HuH-7.5 (cell line): ENCODE measurements around the gene TEX28.
"Not testable (repeated sequence)": the region's sequence is repeated elsewhere in the genome, so short reads cannot be mapped to it uniquely, and the experiment has no call there.

ENCODE experiments used
- DNase-seq: peaks from one replicate; pipeline ENCODE4 v3.0.0; 2011; ENCODE audit warnings: low spot score

The TEX28 gene

GRCh38 chrX:154310616-154311536, 16.0 kb upstream of the TEX28 start:
- no peak for DNase-seq

DNA sequence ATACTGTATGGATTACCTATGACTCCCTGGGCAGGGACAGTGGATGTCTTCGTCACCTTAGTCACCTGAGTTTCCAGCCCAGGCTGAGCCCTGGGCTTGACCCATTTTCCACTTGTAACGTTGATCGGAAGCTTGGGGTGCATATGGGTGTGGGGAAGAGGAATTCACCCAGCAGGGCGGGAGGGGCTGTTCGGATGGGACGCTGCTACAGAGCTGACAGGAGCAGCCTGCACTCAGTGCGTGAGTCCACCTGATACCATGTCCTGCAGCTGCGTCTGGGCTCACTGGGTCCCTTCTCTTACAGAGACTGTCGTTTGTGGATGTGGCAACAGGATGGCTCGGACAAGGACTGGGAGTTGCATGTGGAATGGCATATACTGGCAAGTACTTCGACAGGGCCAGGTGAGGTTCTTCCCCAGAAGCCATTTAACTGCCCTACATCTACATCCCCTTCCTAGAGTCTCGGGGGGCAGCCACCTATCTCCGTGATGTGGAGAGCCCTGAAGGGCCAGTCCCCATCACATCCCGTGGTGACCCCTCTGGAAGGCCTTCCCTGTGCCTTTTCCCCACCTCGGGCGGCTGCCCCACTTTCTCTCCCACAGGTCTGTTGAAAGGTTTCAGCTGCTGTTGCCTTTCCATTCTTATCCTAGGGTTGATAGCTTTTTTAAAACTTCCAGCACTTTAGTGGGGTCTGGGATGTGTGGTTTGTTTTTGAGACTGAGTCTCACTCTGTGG, 14.3 kb upstream of the TEX28 start:
- DNase-seq, result no peak

- peak; percentile 37 for DNase-seq
Observed at GRCh38 chrX:154308108-154308946, 13.4 kb upstream of the TEX28 start.

- no peak for DNase-seq
Observed at GRCh38 chrX:154307202-154307601, 12.3 kb upstream of the TEX28 start.

DNA sequence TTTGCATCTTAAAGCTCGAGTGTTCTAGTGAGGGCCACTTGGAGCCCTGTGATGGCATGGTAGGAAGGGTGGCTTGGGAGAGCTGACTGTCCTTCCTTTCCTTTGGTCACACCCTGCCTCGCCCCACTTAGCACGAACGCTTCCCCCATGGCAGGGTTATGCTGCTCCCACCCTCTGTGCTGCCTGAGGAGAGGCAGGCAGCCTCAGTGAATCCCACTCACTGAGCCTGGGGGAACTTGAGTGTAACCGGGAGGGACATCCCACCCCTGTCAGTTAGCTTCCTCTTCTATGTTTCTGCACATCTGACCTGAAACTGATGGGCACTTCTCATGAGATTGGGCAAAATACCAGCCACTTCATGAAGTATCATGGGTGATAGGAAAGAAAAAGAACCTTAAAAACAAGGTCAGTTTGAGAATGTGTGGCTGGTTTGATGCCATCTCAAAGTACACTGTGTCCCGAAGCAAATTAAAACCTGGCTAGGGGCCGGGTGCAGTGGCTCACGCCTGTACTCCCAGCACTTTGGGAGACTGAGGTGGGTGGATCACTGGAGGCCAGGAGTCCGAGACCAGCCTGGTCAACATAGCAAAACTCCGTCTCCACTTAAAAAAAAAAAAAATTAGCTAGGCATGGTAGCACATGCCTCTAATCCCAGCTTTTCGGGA, 10.7 kb upstream of the TEX28 start:
- DNase-seq, result no peak

- DNase-seq, result no peak
Observed at GRCh38 chrX:154304846-154305245, 9.9 kb upstream of the TEX28 start.

GRCh38 chrX:154303476-154303875, 8.6 kb upstream of the TEX28 start:
- DNase-seq, result no peak

DNA sequence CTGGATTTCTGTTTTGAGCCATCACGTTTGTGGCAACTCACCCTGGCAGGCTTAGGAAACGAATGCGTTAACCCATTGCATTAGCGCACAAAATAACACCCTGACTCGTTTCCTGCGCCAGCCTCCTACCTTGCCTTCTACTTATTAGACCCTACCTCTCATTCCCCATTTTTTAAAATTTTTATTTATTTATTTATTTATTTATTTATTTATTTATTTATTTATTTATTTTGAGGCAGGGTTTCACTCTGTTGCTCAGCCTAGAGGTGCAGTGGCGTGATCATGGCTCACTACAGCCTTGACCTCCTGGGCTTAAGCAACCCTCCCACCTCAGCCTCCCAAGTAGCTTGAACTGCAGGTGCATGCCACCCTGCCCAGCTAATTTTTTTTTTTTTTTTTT, 8.1 kb upstream of the TEX28 start:
- not testable (repeated sequence) for DNase-seq

GRCh38 chrX:154300816-154301215, 5.9 kb upstream of the TEX28 start:
- DNase-seq, result no peak

GRCh38 chrX:154298312-154298711, 3.4 kb upstream of the TEX28 start:
- no peak for DNase-seq

GRCh38 chrX:154296731-154297130, 1.8 kb upstream of the TEX28 start:
- DNase-seq, result no peak

- DNase-seq, result no peak
Observed at GRCh38 chrX:154295664-154296310, 863 bp upstream of the TEX28 start, which contains the start of gene TKTL1. TSS of gene TKTL1 (plus strand) at chrX:154295795. CDS start at chrX:154295860, 65 bp downstream.

DNA sequence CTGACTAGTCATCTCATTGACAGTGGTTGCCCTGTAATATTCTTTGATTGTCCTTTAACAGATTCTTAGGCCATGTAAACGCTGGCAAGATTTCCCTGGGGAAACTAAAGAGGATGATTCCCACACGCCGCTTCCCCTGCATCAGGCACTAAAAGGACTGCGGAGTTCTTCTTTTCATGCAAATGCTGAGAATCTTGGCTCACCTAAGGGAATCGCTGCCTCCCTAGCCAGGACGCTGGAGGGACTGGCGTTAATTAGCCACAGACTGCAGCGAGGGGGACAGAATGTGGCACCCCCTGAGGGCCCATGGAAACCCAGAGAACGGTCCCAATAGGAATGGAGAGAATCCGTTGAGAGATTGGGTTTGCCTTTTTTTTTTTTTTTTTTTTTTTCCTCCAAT, 8.5 kb downstream of the TEX28 start:
- not testable (repeated sequence) for DNase-seq

DNA sequence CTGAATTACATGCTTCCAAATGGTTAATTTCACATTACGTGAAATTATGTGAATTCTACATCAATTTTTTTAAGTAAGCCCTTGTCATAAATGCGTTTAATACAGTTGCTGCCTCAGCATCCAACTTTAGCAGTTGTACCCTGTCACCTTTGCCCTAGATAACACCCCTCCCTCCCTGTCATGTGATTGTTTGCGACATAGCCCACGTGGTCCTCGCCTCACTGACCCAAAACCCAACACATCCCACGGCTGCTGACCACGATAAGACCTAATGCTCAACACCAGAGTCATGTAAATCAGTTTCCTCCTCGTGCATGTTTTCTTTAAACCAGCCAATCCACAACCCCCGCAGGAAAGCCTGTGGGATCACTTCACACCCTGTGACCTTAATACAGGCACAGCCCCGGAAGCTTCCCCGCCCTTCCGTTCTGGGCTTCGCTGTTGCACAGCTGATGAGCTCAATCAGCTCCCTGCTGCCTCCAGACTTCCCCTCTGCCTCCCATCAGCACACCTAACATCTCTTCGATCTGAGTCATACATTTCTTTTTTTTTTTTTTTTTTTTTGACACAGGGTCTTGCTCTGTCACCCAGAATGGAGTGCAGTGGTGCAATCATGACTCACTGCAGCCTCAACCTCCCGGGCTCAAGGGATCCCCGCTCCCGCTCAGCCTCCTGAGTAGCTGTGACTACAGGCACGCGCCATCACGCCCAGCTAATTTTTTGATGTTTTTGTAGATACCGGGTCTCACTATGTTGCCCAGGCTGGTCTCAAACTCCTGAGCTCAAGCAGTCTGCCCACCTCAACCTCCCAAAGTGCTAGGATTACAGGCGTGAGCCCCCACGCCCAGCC, 10.2 kb downstream of the TEX28 start:
- DNase-seq, result not testable (repeated sequence)

GRCh38 chrX:154269245-154269644, 25.7 kb downstream of the TEX28 start:
- DNase-seq, result not testable (repeated sequence)

DNA sequence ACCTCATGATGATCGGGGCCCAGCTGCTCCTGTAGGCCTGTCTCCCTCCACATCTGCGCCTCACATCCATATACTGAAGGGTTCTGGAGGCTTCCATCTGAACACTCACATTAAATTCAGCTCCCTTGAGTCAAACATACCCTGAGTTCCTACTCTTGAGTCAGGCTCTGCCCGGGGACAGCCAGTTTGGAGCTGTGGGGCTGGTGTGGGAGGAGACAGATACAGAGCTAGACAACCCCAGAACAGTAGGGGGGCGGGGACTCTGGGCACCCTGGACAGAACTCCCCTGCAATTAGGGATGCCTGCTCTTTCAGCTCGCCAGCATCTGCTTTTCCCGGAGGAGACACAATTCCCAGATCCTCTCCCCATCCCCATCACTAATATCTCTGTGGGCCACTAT, 31.9 kb downstream of the TEX28 start:
- DNase-seq, result not testable (repeated sequence)

GRCh38 chrX:154258711-154259110, 36.2 kb downstream of the TEX28 start:
- not testable (repeated sequence) for DNase-seq

DNA sequence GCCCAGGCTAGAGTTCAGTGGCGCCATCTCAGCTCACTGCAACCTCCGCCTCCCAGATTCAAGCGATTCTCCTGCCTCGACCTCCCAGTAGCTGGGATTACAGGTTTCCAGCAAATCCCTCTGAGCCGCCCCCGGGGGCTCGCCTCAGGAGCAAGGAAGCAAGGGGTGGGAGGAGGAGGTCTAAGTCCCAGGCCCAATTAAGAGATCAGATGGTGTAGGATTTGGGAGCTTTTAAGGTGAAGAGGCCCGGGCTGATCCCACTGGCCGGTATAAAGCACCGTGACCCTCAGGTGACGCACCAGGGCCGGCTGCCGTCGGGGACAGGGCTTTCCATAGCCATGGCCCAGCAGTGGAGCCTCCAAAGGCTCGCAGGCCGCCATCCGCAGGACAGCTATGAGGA, 37.6 kb downstream of the TEX28 start, which contains the start of gene OPN1MW3:
TSS of gene OPN1MW3 (plus strand) at position 301 of the 400 bp plus-strand sequence. CDS start at position 339, 38 bp downstream.
- not testable (repeated sequence) for DNase-seq

DNA sequence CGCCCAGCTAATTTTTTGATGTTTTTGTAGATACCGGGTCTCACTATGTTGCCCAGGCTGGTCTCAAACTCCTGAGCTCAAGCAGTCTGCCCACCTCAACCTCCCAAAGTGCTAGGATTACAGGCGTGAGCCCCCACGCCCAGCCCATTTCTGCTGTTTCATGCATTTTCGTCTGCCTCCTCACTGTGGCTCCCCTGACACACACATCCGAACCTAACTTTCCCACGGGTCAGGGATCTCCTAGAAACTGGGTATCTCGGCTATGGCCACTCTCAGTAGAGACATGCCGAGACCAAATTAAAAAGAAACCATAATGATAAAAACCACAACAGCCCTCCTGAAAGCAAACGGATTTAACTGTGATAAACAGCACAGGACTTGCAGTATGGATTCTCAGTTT, 46.8 kb downstream of the TEX28 start:
- DNase-seq, result not testable (repeated sequence)
